Ishikawa (cell line): ENCODE data around the gene LZTS2.

Experiments
- EGR1 ChIP-seq: IDR thresholded peaks from 2 replicates; pipeline ENCODE4 v1.6.1; 2012
- RAD21 ChIP-seq: IDR thresholded peaks from 2 replicates; pipeline ENCODE4 v1.6.1; 2012; ENCODE audit warnings: low read depth
- TEAD4 ChIP-seq: IDR thresholded peaks from 2 replicates; pipeline ENCODE4 v1.6.1; 2012
- YY1 ChIP-seq: IDR thresholded peaks from 2 replicates; pipeline ENCODE4 v1.6.1; 2012; ENCODE audit warnings: low read depth
- TF ChIP-seq, protein P1 (sequence below): IDR thresholded peaks from 2 replicates; pipeline ENCODE4 v1.6.1; 2012; ENCODE audit warnings: low read depth, mild to moderate bottlenecking

DNA sequence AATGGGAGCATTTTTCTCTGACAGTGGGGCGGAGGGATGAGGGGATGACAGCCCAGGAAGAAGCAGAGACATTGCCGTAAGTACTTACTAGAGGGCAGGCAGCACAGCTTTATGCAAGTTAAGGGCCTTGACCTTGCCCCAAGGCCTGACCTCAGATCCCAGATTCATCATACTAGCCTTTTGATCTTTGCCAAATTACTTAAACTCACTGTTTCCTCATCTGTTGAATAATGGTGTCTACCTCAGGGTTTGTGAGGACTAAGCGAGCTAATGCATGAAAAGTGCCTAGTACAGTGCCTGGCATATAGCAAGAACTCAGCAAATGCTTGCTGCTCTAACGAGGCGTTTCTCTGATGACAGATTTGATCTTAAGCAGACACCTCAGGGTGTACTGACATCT, 33.8 kb upstream of the LZTS2 start:
- no peak for TF ChIP-seq RAD21
- no peak for TF ChIP-seq EGR1
- TF ChIP-seq, protein P1, sequence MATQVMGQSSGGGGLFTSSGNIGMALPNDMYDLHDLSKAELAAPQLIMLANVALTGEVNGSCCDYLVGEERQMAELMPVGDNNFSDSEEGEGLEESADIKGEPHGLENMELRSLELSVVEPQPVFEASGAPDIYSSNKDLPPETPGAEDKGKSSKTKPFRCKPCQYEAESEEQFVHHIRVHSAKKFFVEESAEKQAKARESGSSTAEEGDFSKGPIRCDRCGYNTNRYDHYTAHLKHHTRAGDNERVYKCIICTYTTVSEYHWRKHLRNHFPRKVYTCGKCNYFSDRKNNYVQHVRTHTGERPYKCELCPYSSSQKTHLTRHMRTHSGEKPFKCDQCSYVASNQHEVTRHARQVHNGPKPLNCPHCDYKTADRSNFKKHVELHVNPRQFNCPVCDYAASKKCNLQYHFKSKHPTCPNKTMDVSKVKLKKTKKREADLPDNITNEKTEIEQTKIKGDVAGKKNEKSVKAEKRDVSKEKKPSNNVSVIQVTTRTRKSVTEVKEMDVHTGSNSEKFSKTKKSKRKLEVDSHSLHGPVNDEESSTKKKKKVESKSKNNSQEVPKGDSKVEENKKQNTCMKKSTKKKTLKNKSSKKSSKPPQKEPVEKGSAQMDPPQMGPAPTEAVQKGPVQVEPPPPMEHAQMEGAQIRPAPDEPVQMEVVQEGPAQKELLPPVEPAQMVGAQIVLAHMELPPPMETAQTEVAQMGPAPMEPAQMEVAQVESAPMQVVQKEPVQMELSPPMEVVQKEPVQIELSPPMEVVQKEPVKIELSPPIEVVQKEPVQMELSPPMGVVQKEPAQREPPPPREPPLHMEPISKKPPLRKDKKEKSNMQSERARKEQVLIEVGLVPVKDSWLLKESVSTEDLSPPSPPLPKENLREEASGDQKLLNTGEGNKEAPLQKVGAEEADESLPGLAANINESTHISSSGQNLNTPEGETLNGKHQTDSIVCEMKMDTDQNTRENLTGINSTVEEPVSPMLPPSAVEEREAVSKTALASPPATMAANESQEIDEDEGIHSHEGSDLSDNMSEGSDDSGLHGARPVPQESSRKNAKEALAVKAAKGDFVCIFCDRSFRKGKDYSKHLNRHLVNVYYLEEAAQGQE, result no peak
- TF ChIP-seq YY1, result no peak
- TF ChIP-seq TEAD4, result no peak
